ENCODE results near the gene MGAT1.
"Not testable (repeated sequence)": the region's sequence is repeated elsewhere in the genome, so short reads cannot be mapped to it uniquely, and the experiment has no call there.

The MGAT1 gene

GRCh38 chr5:180806351-180807011 lies 3.9 kb upstream of the MGAT1 start:
- DNase-seq (ENCODE audit: low read depth in 2 of 2) = no peak

GRCh38 chr5:180804129-180804618 lies 1.6 kb upstream of the MGAT1 start:
- DNase-seq (ENCODE audit: low read depth in 2 of 2) = no peak

- DNase-seq (ENCODE audit: low read depth in 2 of 2) = peak; percentile 69 to 70
Measured at GRCh38 chr5:180803181-180804128, 849 bp upstream of the MGAT1 start.

- DNase-seq (ENCODE audit: low read depth in 2 of 2) = no peak
Measured at GRCh38 chr5:180801596-180802324, 846 bp downstream of the MGAT1 start.

- DNase-seq (ENCODE audit: low read depth in 2 of 2) = no peak
Measured at GRCh38 chr5:180799902-180800801, 2.5 kb downstream of the MGAT1 start.

- no peak for DNase-seq (ENCODE audit: low read depth in 2 of 2)
Measured at GRCh38 chr5:180799194-180799593, 3.4 kb downstream of the MGAT1 start.

- no peak for DNase-seq (ENCODE audit: low read depth in 2 of 2)
Measured at GRCh38 chr5:180798193-180798592, 4.4 kb downstream of the MGAT1 start.

- no peak for DNase-seq (ENCODE audit: low read depth in 2 of 2)
Measured at GRCh38 chr5:180797256-180798192, 5.1 kb downstream of the MGAT1 start.

GRCh38 chr5:180795771-180796313 lies 6.8 kb downstream of the MGAT1 start:
- no peak for DNase-seq (ENCODE audit: low read depth in 2 of 2)

- no peak for DNase-seq (ENCODE audit: low read depth in 2 of 2)
Measured at GRCh38 chr5:180792965-180793287, 9.7 kb downstream of the MGAT1 start.

GRCh38 chr5:180792287-180792964 lies 10.2 kb downstream of the MGAT1 start:
- DNase-seq (ENCODE audit: low read depth in 2 of 2) = no peak

- no peak for DNase-seq (ENCODE audit: low read depth in 2 of 2)
Measured at GRCh38 chr5:180791611-180792213, 10.9 kb downstream of the MGAT1 start.

- DNase-seq (ENCODE audit: low read depth in 2 of 2) = no peak
Measured at GRCh38 chr5:180790524-180790923, 12.1 kb downstream of the MGAT1 start.

GRCh38 chr5:180790020-180790419 lies 12.6 kb downstream of the MGAT1 start:
- DNase-seq (ENCODE audit: low read depth in 2 of 2) = no peak

GRCh38 chr5:180788651-180789410 lies 13.8 kb downstream of the MGAT1 start:
- DNase-seq (ENCODE audit: low read depth in 2 of 2) = not testable (repeated sequence)

GRCh38 chr5:180787711-180788431 lies 14.7 kb downstream of the MGAT1 start:
- DNase-seq (ENCODE audit: low read depth in 2 of 2) = no peak

Measured in stimulated activated CD8-positive, alpha-beta memory T cell treated with anti-CD3 and anti-CD28 coated beads, Interleukin-7, amount 100 ng/mL, for 1 hour (primary cell).